Natural killer cell (primary cell): Measurements from ENCODE around the gene RSRP1. TPM values are rescaled to one million over a fixed set of nuclear protein-coding genes. Genes with fewer than 3 reads are reported as not detected.
"Not testable (repeated sequence)": the region's sequence is repeated elsewhere in the genome, so short reads cannot be mapped to it uniquely, and the experiment has no call there.

ENCODE experiments used
- ATAC-seq, 3 donors: fragments of 150-1000 bp in 2 of 3; fragments of 200-7000 bp in 1 of 3; cut with Tn5 transposase; 1 replicate in 1 of 3; 2 replicates in 2 of 3; pipeline ENCODE4 v1.10.0; 2021; ENCODE audit warnings: mild to moderate bottlenecking in 2 of 3, moderate library complexity in 2 of 3
- DNase-seq, 2 donors: peaks; one replicate each; pipeline versions ENCODE4 v3.0.0 to v3.0.0-alpha.2; 2013 to 2021; ENCODE audit warnings: mixed read lengths in 1 of 2
- H3K27ac ChIP-seq: one replicate; pipeline ENCODE4 v1.5.1; 2013; ENCODE audit warnings: mild to moderate bottlenecking, low read length
- H3K27me3 ChIP-seq: one replicate; pipeline ENCODE4 v1.6.1; 2013; ENCODE audit warnings: low read length; ENCODE audit not compliant: control insufficient read depth, insufficient read depth
- H3K36me3 ChIP-seq: one replicate; pipeline ENCODE4 v1.6.1; 2013; ENCODE audit warnings: low read length; ENCODE audit not compliant: control insufficient read depth, insufficient read depth
- H3K4me1 ChIP-seq: one replicate; pipeline ENCODE4 v1.6.1; 2013; ENCODE audit warnings: low read length; ENCODE audit not compliant: control insufficient read depth, insufficient read depth
- H3K4me3 ChIP-seq: one replicate; pipeline ENCODE4 v1.5.1; 2013; ENCODE audit warnings: low read length
- H3K9me3 ChIP-seq: one replicate; pipeline ENCODE4 v1.6.1; 2013; ENCODE audit warnings: low read length; ENCODE audit not compliant: control insufficient read depth, insufficient read depth
- H3K27ac Mint-ChIP-seq, 2 donors: one replicate each; pipeline ENCODE4 v1.8.0; 2022; ENCODE audit warnings: mild to moderate bottlenecking in 2 of 2, mixed read lengths in 2 of 2, moderate library complexity in 1 of 2
- H3K27me3 Mint-ChIP-seq, 2 donors: one replicate each; pipeline ENCODE4 v1.8.0; 2022; ENCODE audit warnings: low read depth in 2 of 2, mixed read lengths in 2 of 2
- H3K36me3 Mint-ChIP-seq: one replicate; pipeline ENCODE4 v1.8.0; 2022; ENCODE audit warnings: mixed read lengths
- H3K4me1 Mint-ChIP-seq, 2 donors: one replicate each; pipeline ENCODE4 v1.8.0; 2022; ENCODE audit warnings: mixed read lengths in 2 of 2
- H3K4me3 Mint-ChIP-seq: one replicate; pipeline ENCODE4 v1.8.0; 2022; ENCODE audit warnings: mild to moderate bottlenecking, moderate library complexity, mixed read lengths
- H3K9me3 Mint-ChIP-seq, 2 donors: one replicate each; pipeline ENCODE4 v1.8.0; 2022; ENCODE audit warnings: mixed read lengths in 2 of 2
- WGBS: methylation state at CpG from one replicate; pipeline ENCODE4 v1.1.7; 2013; ENCODE audit warnings: missing lambda C conversion rate; ENCODE audit not compliant: insufficient coverage; 5-methylcytosine and 5-hydroxymethylcytosine counted together
- intact Hi-C: fragments of 100-400 bp; cut with micrococcal nuclease; formaldehyde crosslinking; loops from one replicate; pipeline ENCODE4 v1.14.2; 2022
- total RNA-seq, 4 donors: library from RNA; stranded (reverse); fragments of 120-200 nt in 1 of 4; gene quantifications; one replicate each; pipeline versions ENCODE4 v1.2.3 to v1.2.4, GENCODE V29; 2013 to 2022

RSRP1 gene
- total RNA-seq, 3 donors from 2014 or later (not counting 1 experiment from before 2014, with no cell fraction given) = 473 to 602 (median 589) TPM

DNA sequence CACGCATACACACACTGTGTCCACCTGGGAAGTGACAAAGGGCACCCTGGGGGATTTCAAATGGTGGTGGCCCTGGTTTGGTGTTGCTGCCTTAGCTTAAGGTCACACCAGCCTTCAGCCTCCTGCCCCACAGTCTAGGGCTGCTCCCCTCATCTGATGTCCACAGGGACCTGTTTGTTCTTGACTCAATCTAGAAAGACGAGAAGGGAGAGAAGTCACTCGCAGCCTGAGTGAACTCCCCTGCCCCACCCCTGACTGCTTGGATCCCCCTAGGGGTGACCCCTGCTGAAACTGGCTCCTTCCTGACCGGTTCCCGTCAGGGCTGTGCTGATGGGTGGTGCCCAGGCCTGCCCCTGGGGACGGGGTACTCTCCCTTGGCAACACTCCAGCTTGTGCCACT is 39.9 kb upstream of the RSRP1 start:
- 80% methylated on average over 2 of the region's 6 CpGs for whole genome bisulfite sequencing
- DNase-seq, H3K27ac Mint-ChIP-seq, H3K4me1 Mint-ChIP-seq, H3K9me3 Mint-ChIP-seq, H3K9me3 ChIP-seq, H3K4me1 ChIP-seq, H3K4me3 ChIP-seq, intact Hi-C loops, H3K36me3 ChIP-seq, H3K27me3 ChIP-seq, H3K4me3 Mint-ChIP-seq, H3K36me3 Mint-ChIP-seq, H3K27me3 Mint-ChIP-seq, H3K27ac ChIP-seq: not testable (repeated sequence)
- peak in 1 of 3 donors; percentile 8 for ATAC-seq

DNA sequence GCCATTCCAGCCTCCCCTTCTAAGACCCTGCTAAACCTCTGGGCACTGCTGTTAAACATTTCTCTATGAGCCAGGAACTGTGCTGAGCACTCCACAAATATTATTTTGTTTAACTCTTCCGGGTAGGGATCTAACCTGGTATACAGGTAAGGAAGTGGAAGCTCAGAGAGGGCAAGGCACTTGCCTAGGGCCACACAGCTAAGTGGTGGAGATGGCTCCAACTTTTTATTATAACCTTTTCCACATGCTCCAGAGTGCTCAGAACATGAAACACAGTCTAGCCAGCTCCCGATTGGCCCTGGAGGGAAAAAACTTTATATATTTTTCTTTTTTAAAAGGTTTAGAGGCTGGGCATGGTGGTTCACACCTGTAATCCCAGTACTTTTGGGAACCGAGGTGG is 38.6 kb upstream of the RSRP1 start:
- H3K36me3 Mint-ChIP-seq, intact Hi-C loops, ATAC-seq: not testable (repeated sequence)

DNA sequence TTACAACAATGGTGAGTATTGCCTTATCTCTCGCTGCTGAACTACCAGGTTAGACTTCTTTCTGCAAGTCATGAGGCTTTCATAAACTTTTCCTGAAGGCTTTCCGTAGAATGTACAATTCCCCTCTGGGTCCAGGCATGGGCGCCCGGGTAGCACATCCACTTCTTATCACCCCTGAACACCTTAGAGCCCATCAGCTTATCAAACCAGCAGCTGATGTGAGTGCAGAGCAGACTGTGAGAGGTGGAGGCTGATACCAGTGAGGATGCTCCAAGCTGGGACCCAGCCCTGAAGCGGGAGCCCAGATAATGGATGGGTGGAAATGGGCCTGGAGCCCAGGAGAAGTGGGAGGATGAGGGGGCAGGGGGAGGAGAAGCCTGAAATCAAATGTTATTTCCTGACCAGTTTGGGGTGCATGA is 32.4 kb upstream of the RSRP1 start:
- H3K27ac ChIP-seq, H3K27ac Mint-ChIP-seq, ATAC-seq, H3K4me1 Mint-ChIP-seq, H3K9me3 Mint-ChIP-seq, H3K27me3 ChIP-seq, intact Hi-C loops, H3K36me3 Mint-ChIP-seq, H3K36me3 ChIP-seq, H3K4me3 Mint-ChIP-seq, H3K9me3 ChIP-seq, H3K4me3 ChIP-seq, H3K27me3 Mint-ChIP-seq, DNase-seq, H3K4me1 ChIP-seq: not testable (repeated sequence)
- WGBS = no CpG with 5 or more reads among the region's 5 CpGs

More for the DNA sequence above, 38.6 kb upstream of the RSRP1 start:
- DNase-seq, H3K27me3 Mint-ChIP-seq, H3K36me3 ChIP-seq, H3K27ac ChIP-seq, H3K9me3 Mint-ChIP-seq, H3K4me1 ChIP-seq, H3K9me3 ChIP-seq, H3K4me3 ChIP-seq, H3K27ac Mint-ChIP-seq, H3K27me3 ChIP-seq, H3K4me3 Mint-ChIP-seq, H3K4me1 Mint-ChIP-seq: not testable (repeated sequence)
- WGBS = 100% methylated on average over 1 of the region's 3 CpGs

DNA sequence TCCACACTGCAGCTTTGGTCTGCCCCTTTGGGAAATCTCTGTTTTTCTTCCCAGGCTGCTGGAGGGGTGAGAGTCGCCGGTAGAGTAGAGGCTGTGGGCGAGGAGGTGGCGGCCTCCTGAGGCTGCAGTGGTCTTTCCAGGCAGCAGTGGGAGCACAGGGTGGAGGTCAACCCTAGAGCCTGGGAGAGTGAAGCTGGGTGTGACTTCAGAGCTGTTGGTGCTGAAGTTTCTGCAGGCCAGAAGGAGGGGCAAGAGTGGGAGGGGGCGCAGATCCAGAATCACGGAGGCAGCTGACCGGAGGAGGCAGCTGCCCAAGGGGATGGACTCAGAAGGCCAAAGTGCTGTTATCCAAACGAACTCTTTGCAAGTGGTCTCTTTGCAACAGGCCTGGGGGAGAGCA is 31.5 kb upstream of the RSRP1 start:
- H3K27ac Mint-ChIP-seq, H3K4me3 Mint-ChIP-seq, H3K27ac ChIP-seq, intact Hi-C loops, H3K4me3 ChIP-seq, H3K27me3 ChIP-seq, DNase-seq, H3K4me1 Mint-ChIP-seq, H3K27me3 Mint-ChIP-seq, H3K36me3 Mint-ChIP-seq, H3K9me3 Mint-ChIP-seq, ATAC-seq, H3K4me1 ChIP-seq, H3K36me3 ChIP-seq, H3K9me3 ChIP-seq: not testable (repeated sequence)
- WGBS = 100% methylated on average over 2 of the region's 8 CpGs

DNA sequence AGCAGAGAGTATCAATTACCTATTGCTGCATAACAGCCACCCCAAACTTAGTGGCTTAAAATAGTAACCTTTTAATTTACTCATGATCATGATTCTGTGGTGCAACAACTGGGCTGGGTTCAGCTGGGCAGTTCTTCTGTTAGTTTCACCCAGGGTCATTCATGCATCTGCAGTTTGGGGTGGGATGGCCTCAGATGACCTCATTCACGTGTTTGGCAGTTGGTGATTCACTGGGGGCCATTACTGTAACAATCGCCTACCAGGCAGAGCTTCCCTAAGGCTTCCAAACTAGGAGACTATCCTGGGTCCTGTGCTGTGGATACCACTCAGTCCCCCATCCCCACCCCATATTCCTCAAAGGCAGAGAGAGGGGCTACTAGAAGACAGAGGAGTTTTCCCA is 31.1 kb upstream of the RSRP1 start:
- H3K4me3 Mint-ChIP-seq, H3K4me1 Mint-ChIP-seq, H3K4me1 ChIP-seq, H3K27ac ChIP-seq, DNase-seq, H3K36me3 ChIP-seq, ATAC-seq, H3K27me3 ChIP-seq, intact Hi-C loops, H3K9me3 Mint-ChIP-seq, H3K4me3 ChIP-seq, H3K9me3 ChIP-seq, H3K27me3 Mint-ChIP-seq, H3K36me3 Mint-ChIP-seq: not testable (repeated sequence)
- WGBS = 100% methylated on average over 1 of the region's 2 CpGs
- H3K27ac Mint-ChIP-seq = peak overlapping the region in 1 of 2 donors; percentile 34

DNA sequence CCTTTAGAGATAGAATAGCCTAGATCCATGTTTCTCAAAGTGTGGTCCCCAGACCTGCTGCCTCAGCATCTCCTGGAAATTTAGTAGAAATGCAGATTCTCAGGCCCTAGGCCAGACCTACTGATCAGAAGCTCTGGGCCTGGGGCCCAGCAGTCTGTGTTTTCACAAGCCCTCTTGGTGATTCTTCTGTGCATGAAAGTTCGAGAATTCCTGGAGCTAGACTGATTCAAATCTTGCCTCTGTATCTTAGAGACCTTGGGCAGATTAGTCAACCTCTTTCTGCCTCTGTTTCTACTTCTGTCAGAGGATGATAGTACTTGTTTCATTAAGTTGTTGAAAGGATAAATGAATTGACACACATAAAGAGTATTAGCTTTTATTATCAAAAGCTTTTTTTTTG is 30.0 kb upstream of the RSRP1 start:
- no CpG with 5 or more reads among the region's 1 CpG for WGBS
- H3K9me3 ChIP-seq, H3K9me3 Mint-ChIP-seq, H3K27ac ChIP-seq, H3K27me3 Mint-ChIP-seq, ATAC-seq, H3K4me1 Mint-ChIP-seq, H3K4me3 ChIP-seq, H3K36me3 ChIP-seq, H3K4me3 Mint-ChIP-seq, H3K4me1 ChIP-seq, DNase-seq, intact Hi-C loops, H3K27ac Mint-ChIP-seq, H3K27me3 ChIP-seq, H3K36me3 Mint-ChIP-seq: not testable (repeated sequence)

DNA sequence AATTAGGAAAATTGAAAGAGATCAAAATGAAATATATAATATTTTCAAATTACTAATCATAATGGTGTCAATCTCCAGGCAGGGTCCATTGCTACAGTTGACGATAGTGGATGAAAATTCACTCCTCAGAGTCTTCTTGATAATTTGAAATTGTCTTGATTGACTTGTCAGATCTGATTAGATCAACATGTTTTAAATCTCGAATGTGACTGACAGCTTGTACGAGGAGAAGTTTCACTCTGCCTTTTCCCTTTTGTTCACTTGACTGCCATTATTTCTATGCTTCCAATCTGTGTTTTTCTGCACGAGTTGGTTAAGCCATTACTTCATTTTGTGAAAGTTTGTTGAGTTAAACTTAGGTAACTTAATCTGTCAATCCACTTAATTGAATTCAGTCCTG is 28.4 kb upstream of the RSRP1 start:
- H3K36me3 Mint-ChIP-seq, H3K36me3 ChIP-seq, H3K4me3 ChIP-seq, H3K9me3 ChIP-seq, H3K27me3 Mint-ChIP-seq, H3K9me3 Mint-ChIP-seq, H3K27ac ChIP-seq, H3K27ac Mint-ChIP-seq, H3K27me3 ChIP-seq, H3K4me3 Mint-ChIP-seq, H3K4me1 Mint-ChIP-seq, intact Hi-C loops, ATAC-seq, H3K4me1 ChIP-seq, DNase-seq: not testable (repeated sequence)
- 74% methylated on average over 2 of the region's 4 CpGs for WGBS

DNA sequence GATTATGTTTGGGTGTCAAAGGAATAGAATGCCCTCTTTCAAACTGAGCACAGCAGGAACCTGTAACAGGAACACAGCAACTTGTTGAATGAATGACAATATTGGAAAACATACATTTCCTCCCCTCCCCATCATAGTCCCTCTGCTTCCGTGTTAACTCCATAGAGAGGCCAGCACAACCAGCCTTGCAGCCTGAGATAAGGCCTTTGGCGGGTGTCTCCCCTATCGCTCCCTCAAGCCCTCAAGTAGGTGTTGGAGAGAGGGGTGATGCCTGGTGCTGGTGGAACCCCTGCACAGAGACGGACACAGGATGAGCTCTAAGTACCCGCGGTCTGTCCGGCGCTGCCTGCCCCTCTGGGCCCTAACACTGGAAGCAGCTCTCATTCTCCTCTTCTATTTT is 25.0 kb upstream of the RSRP1 start, which contains the start of gene RHD:
Gene RHD (plus strand): TSS at position 272 of the 400 bp plus-strand sequence. CDS start 39 bp downstream, at position 311.
- ATAC-seq, H3K4me1 Mint-ChIP-seq, H3K27ac Mint-ChIP-seq, H3K27me3 Mint-ChIP-seq, intact Hi-C loops, H3K4me3 ChIP-seq, H3K36me3 Mint-ChIP-seq, H3K9me3 ChIP-seq, DNase-seq, H3K36me3 ChIP-seq, H3K4me3 Mint-ChIP-seq, H3K27ac ChIP-seq, H3K9me3 Mint-ChIP-seq, H3K27me3 ChIP-seq, H3K4me1 ChIP-seq: not testable (repeated sequence)
- WGBS = 79% methylated on average over 5 of the region's 8 CpGs
